ENCODE measurements around the gene KLHL26. TPM values are rescaled to one million over a fixed set of nuclear protein-coding genes. Genes with fewer than 3 reads are reported as not detected.

KLHL26 gene
- total RNA-seq, 2 donors from 2014 or later, result 8.5 to 10.1 TPM

- DNase-seq (peak in 1 of 2 donors; percentile 40), ATAC-seq (peak; percentile 75)
- intact Hi-C loops (cut with DNase I, micrococcal nuclease), result no loop called here
Measured at GRCh38 chr19:18699403-18700054, 62.7 kb downstream of the KLHL26 start.

- ATAC-seq (peak; percentile 36), DNase-seq (peak; percentile 67 to 68)
- intact Hi-C loops (cut with DNase I, micrococcal nuclease), result no loop called here
Measured at GRCh38 chr19:18700501-18701249, 63.8 kb downstream of the KLHL26 start.

- intact Hi-C loops (cut with DNase I, micrococcal nuclease), result no loop called here
- ATAC-seq (no peak), DNase-seq (no peak)
Measured at GRCh38 chr19:18701250-18701608, 64.4 kb downstream of the KLHL26 start.

GRCh38 chr19:18704054-18704453 lies 67.2 kb downstream of the KLHL26 start:
- intact Hi-C loops (cut with DNase I, micrococcal nuclease), result no loop called here
- ATAC-seq (no peak), DNase-seq (no peak)

- ATAC-seq (no peak), DNase-seq (no peak)
- intact Hi-C loops (cut with DNase I, micrococcal nuclease), result no loop called here
Measured at GRCh38 chr19:18704971-18705370, 68.1 kb downstream of the KLHL26 start.

- ATAC-seq, result peak; percentile 73
- intact Hi-C loops (cut with DNase I, micrococcal nuclease), result no loop called here
- DNase-seq, result no peak
Measured at GRCh38 chr19:18708452-18709231, 71.8 kb downstream of the KLHL26 start.

GRCh38 chr19:18709546-18709945 lies 72.7 kb downstream of the KLHL26 start:
- intact Hi-C loops (cut with DNase I, micrococcal nuclease), result no loop called here
- DNase-seq (no peak), ATAC-seq (peak; percentile 8)

GRCh38 chr19:18710186-18710585 lies 73.4 kb downstream of the KLHL26 start:
- intact Hi-C loops (cut with DNase I, micrococcal nuclease), result no loop called here
- ATAC-seq (no peak), DNase-seq (no peak)

- intact Hi-C loops (cut with DNase I, micrococcal nuclease), result no loop called here
- ATAC-seq (no peak), DNase-seq (no peak)
Measured at GRCh38 chr19:18710996-18711751, 74.3 kb downstream of the KLHL26 start.

GRCh38 chr19:18711893-18712292 lies 75.1 kb downstream of the KLHL26 start:
- intact Hi-C loops (cut with DNase I, micrococcal nuclease), result no loop called here
- DNase-seq, result no peak
- ATAC-seq, result no peak

GRCh38 chr19:18712981-18713380 lies 76.2 kb downstream of the KLHL26 start:
- DNase-seq (no peak), ATAC-seq (no peak)
- intact Hi-C loops (cut with DNase I, micrococcal nuclease), result no loop called here

GRCh38 chr19:18713550-18714117 lies 76.8 kb downstream of the KLHL26 start:
- no peak for ATAC-seq
- no peak for DNase-seq
- intact Hi-C loops (cut with DNase I, micrococcal nuclease), result no loop called here

GRCh38 chr19:18715416-18715815 lies 78.6 kb downstream of the KLHL26 start:
- DNase-seq (no peak), ATAC-seq (no peak)
- intact Hi-C loops (cut with DNase I, micrococcal nuclease), result no loop called here

- no peak for ATAC-seq
- intact Hi-C loops (cut with DNase I, micrococcal nuclease), result no loop called here
- DNase-seq, result no peak
Measured at GRCh38 chr19:18716857-18717256, 80.0 kb downstream of the KLHL26 start.

GRCh38 chr19:18717601-18718000 lies 80.8 kb downstream of the KLHL26 start:
- no peak for ATAC-seq
- intact Hi-C loops (cut with DNase I, micrococcal nuclease), result no loop called here

GRCh38 chr19:18718015-18718526 lies 81.2 kb downstream of the KLHL26 start:
- ATAC-seq, result no peak
- intact Hi-C loops (cut with DNase I, micrococcal nuclease), result no loop called here
- no peak for DNase-seq

More at GRCh38 chr19:18717601-18718000, 80.8 kb downstream of the KLHL26 start:
- no peak for DNase-seq

GRCh38 chr19:18718846-18719458 lies 82.1 kb downstream of the KLHL26 start:
- ATAC-seq (no peak), DNase-seq (no peak)
- intact Hi-C loops (cut with DNase I, micrococcal nuclease), result no loop called here

GRCh38 chr19:18719541-18719940 lies 82.7 kb downstream of the KLHL26 start:
- intact Hi-C loops (cut with DNase I, micrococcal nuclease), result no loop called here
- ATAC-seq (no peak), DNase-seq (no peak)

Measured in left colon (tissue), 2 donors.